HG03103 (cell line): Measurements from ENCODE around the gene ZMAT2.
"Not testable (repeated sequence)": the region's sequence is repeated elsewhere in the genome, so short reads cannot be mapped to it uniquely, and the experiment has no call there.

Experiments used
- ATAC-seq: cut with Tn5 transposase; IDR thresholded peaks from one replicate; pipeline ENCODE4 v1.9.1; 2021; ENCODE audit warnings: low read depth; ENCODE audit not compliant: unreplicated experiment

ZMAT2 gene, protein sequence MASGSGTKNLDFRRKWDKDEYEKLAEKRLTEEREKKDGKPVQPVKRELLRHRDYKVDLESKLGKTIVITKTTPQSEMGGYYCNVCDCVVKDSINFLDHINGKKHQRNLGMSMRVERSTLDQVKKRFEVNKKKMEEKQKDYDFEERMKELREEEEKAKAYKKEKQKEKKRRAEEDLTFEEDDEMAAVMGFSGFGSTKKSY

DNA sequence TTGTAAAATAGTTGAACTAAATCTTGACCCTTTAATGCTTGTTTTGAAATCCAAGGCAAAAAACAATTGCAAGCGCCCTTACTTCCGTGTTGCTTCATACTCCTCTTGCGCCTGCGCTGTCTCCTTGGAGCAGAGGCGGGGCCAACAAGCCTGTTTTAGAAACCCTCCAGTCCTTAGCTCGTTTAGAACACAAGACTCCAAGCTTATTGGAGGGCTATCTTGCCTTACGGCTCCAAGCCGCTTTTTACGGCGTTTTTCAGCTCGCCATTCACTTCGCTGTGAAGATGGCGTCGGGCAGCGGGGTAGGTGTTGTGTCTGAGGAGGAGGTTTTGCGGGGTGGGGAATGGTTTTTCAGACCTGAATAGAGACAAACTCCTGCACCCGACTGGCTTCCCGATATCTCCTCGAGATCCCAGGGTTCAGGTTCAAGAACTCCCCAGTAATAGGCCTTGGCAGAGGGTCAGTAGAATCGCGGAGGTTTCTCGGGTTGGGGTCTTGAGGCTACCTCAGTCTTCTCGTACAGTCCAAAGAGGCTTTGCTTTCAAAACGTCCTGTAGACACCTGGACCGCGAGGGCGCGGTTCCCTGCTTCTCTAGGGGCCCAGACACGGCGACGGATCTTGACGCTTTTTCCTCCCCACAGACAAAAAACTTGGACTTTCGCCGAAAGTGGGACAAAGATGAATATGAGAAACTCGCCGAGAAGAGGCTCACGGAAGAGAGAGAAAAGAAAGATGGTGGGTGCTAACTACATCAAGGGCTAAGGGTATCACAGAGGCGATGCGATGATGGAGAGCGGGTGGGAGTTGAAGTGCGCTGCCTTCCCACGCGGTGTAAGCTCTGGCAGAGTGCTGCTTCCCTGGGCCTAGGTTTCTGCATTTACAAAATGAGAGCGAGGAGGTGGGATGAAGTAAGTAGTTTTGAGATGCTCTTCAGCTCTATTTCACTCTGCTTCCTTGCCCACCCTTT lies at the start of gene ZMAT2:
Gene ZMAT2 (plus strand): TSS at position 271 of the 968 bp plus-strand sequence. CDS start 14 bp downstream, at position 285.
- ATAC-seq: peak; percentile 99

DNA sequence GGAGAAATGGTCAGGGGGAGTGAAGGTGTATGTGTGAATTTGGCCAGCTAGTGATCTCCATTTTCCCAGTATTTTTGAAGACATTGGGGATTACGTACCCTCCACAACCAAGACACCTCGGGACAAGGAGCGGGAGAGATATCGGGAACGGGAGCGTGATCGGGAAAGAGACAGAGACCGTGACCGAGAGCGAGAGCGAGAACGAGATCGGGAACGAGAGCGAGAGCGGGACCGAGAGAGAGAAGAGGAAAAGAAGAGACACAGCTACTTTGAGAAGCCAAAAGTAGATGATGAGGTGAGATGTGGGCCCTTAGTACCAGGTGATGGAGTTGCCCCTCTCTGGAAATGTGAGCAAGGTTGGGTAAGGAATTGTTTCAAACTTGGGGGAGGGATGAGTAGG lies 41.4 kb upstream of the ZMAT2 start:
- no peak for ATAC-seq

DNA sequence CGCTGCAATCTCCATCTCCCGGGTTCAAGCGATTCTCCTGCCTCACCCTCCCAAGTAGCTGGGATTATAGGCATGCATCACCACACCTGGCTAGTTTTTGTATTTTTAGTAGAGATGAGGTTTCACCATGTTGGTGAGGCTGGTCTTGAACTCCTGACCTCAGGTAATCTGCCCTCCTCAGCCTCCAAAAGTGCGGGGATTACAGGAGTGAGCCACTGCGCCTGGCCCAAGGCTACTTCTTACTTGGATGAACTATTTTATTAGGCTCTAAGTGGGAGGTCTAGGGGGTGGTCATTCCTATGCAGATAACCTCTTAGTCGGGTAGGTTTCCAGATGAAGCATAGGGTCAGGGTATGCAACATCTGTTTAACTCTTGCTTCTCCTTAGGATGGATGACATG lies 39.9 kb upstream of the ZMAT2 start:
- not testable (repeated sequence) for ATAC-seq

DNA sequence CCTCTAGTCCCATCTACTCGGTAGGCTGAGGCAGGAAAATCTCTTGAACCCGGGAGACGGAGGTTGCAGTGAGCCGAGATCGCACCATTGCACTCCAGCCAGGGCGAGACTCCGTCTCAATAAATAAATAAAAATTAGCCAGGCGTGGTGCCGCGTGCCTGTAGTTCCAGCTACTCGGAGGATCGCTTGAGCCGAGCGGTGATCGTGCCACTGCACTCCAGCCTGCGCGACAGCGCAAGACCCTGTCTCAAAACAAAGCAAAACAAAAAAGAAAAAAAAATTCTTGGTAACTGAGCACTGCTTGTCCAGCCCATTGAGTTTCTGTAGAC lies 36.3 kb upstream of the ZMAT2 start:
- no peak for ATAC-seq

DNA sequence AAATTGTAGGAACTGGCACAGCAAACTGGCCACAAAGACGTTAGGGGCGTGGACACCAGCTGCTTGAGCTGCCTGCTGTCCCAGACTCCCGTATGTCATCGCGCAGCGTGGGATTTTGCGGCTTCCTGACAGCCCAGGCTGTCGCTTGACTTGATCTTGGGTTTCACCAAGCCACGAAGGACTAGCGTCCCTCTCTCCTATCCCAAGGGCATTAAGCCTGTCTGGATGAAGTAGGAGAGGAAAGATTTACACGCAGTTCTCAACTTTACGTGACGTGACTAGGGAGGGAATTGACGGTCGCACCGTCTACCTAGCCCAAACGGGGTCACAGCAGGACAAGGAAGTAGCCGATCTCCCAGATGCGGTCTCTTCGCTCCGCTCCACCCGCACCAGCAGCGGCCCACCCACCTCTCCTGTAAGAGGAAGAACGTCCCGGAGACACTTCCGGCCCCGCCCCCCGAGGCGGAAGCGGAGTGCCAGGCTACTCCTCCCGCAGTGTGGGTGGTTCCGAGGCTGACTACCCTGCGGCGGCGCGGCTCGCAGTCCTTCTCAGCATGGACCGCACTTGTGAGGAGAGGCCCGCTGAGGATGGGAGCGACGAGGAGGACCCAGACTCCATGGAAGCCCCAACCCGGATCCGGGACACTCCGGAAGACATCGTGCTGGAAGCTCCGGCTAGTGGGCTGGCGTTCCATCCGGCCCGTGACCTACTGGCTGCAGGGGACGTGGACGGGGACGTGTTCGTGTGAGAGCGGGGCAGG lies 35.7 kb upstream of the ZMAT2 start, which contains the start of gene WDR55:
Gene WDR55 (plus strand): TSS at position 546 of the 761 bp plus-strand sequence. CDS start 9 bp downstream, at position 555.
- ATAC-seq: peak; percentile 98

DNA sequence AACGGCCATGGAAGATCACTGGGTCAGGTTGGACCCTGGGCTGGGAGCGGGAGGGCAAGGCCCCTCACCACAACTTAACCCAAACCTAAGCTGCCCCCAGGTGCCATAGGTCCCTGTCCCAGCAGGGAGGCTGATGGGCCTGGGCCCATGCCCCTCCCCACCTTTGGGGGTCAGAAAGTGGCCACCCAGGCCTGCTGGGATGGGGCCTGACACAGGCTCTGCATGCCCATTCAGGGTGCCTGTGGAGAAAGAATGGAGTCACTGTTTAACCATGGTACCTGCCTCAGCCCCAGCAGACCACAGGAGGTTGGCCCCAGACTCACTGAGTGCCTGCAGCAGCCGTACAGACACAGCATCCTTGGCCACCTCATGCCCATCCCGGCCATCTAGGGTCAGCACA lies 29.2 kb upstream of the ZMAT2 start:
- not testable (repeated sequence) for ATAC-seq

DNA sequence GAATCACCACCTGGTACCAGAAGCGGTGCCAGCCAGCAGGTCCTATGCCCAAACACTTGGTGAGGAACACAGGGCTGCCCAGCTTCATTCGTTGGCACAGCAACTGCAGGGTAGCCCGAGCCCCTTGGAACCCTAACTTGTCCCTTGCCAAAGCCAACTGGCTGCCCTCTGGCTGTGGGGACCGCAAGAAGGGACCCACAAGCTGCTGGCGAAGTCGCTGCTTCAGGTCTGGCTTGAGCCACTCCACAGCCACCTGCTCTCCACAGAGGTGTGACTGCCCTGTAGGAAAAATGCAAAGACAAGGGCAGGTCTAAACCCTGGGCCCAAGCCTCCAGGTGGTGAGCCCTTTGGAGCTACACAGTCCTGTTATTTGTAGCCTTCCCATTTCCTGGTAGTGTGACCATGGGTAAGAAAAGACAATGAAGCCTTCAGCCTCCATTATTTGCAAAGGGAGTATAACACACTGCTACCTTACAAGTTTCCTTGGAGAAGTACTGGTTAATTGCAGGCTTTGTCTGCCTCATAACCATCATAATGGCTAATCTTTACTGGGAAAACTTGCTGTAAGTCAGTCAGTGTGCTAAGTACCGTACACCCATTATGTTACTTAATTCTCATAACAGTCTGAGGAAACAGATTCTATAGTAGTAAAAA lies 28.6 kb upstream of the ZMAT2 start:
- ATAC-seq: no peak

DNA sequence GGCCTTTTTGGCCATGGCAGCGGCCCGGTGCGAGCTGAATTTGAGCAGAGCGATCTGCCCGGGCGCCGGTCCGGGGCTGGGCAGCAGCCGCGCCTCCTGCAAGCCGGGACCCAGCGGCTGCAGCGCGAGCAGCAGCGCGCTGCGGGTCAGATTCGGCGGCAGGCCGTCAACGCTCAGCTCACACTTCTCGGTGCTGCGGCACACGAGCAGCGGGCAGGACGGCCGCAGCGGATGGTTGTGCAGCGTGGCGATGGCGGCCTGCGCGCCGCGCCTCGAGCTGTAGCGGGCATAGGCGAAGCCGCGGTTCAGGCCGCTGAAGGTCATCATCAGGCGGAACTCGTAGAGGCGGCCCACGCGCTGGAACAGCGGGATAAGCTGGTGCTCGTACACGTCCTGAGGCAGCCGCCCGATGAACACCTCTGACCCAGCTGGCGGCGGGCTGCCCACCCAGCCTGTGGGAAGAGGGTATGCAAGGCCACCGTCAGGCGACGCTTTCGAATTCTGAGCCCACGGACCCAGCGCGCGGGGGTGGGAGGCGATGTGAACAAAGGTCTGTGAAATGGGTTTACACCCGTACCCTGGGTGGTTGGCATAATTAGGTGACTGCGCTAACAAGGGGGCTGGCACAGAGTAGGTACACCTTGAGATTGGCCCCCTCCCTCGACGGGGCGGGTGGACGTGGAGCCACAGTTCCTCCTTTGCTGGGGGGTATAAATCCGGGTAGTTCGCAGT lies 27.6 kb upstream of the ZMAT2 start:
- ATAC-seq: no peak

DNA sequence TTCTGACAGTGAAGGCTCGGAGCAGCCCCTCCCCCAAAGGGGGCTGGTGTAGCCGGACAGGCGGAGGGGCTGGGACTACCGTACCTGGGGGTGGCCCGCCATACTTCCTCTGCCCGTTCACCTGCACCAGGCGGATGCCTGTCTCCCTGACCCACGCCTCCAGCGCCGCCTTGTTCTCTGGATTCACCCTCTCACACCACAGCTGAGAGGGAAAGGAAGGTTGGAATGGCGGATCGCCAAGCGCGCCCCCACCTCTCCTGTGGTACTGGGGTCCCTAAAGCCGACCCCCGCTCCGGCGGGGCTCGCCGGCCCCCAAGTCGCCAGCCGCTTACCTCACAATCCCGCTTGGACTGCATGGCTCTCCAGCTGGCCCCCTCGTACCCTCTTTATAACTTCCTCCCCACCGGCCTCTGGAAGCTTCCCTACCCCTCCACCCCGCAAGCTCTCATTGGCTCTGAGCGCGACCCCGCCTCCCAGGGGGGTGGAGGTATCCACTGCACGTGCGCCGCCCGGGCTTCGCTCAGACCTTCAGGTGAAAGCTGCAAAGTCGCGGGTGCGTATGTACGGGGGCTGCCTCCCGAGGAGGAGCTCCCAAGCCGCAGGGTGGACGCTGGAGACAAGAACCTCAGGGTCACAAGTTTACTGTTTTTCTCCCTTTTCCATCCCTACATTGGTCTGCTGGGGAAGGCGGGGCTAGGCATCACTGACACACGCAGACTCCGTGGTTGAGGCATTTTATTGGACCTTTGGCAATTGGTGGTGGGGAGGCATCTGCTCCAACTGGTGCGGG lies 26.9 kb upstream of the ZMAT2 start, which contains the start of gene DND1:
Gene DND1 (minus strand): TSS at position 390 of the 790 bp plus-strand sequence. CDS start 34 bp downstream, at position 356.
- no peak for ATAC-seq

DNA sequence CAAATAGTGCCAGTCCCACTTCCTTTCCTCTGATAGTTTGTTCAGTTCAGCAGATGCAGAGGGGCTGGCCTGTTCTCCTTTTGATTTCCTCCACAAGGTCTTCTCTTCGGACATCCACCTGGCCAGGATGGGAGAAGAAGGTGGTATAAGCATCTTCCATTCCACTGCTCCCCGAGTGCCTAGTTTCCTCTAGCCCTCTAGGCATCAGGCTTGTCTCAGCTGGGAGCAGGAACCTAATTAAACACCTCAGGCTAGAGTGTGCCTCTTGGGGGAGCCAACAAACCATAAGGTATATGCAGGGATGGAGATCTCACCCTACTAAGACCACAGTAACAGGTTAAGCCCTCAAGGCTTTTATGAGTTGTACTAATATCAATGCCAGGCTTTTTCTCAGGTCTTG lies 26.0 kb upstream of the ZMAT2 start:
- ATAC-seq: no peak

DNA sequence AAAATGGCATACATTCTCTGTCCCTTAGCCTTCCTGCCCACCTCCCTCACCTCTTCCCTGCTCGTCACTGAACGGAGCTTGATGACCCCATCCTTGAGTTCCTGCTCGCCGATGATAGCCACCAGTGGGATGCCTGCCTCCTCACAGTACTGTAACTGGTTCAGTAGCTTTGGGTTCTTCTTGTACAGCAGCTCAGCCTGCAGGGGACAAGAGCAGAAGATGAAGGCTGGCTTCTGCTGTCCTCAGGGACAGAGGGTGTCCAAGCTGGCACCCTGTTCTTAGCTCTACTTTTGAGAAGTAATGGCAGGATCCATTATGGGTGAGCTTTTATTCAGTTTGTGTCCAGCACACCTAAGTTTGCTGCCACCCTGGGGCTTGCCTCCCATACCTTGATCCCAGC lies 25.6 kb upstream of the ZMAT2 start:
- ATAC-seq: no peak

DNA sequence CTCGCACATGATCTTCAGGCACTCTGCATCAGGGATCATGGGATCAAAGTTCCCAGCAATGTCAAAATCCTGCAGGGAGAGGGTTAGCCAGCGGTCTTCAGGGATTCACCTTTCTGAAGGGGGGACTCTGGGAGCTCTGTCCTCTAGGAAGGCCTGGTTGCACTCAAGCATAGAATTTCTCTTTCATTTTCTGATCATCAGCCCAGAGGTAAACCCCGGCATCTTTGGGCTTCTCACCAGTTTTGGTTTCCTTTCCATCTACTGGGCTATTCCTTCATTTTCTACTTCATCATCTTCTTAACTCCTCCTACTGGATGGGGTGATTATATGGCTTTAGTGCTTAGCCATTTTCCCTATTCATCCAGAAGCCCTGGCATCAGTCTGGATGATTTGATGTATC lies 22.3 kb upstream of the ZMAT2 start:
- ATAC-seq: no peak

DNA sequence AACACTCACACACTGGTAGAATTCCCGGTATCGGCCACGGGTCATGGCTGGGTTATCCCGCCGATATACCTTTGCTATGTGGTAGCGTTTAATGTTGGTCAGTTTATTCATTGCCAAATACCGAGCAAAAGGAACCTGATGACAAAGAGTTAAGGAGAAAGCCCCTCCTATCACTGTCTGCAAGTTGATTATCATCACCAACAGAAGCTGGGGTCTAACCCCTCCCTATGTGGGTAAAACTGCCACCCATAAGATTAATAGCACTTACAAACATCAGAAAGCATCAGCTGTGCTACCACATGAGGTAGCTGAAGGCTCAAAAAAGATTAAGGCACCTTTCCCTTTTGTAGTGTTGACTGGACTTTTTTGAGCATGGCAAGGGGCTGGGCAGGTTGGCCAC lies 21.3 kb upstream of the ZMAT2 start:
- no peak for ATAC-seq

DNA sequence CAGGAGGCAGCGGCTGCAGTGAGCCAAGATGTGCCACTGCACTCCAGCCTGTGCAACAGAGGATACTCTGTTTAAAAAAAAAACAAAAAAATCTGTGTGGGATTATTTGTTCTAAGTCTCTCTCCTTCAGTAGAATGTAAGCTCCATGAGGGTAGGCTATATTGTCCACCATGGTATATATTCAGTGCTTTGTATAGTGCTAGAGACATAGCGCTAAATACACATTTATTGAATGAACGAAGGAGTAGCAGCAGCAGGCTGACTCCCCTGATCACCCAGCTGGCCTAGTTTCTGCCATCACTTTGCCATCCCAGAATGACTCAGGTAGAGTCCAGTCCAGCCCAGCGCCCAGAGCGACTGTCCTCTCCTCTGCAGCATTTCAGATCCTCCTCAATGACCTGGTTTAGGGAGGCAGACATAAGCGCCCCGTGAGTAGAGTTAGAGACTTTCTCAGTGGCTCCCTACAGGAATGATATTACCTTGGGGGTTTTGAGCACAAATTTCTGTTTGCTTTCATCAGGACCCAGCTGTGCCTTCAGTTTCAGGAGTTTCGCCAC lies 9.8 kb upstream of the ZMAT2 start:
- no peak for ATAC-seq

DNA sequence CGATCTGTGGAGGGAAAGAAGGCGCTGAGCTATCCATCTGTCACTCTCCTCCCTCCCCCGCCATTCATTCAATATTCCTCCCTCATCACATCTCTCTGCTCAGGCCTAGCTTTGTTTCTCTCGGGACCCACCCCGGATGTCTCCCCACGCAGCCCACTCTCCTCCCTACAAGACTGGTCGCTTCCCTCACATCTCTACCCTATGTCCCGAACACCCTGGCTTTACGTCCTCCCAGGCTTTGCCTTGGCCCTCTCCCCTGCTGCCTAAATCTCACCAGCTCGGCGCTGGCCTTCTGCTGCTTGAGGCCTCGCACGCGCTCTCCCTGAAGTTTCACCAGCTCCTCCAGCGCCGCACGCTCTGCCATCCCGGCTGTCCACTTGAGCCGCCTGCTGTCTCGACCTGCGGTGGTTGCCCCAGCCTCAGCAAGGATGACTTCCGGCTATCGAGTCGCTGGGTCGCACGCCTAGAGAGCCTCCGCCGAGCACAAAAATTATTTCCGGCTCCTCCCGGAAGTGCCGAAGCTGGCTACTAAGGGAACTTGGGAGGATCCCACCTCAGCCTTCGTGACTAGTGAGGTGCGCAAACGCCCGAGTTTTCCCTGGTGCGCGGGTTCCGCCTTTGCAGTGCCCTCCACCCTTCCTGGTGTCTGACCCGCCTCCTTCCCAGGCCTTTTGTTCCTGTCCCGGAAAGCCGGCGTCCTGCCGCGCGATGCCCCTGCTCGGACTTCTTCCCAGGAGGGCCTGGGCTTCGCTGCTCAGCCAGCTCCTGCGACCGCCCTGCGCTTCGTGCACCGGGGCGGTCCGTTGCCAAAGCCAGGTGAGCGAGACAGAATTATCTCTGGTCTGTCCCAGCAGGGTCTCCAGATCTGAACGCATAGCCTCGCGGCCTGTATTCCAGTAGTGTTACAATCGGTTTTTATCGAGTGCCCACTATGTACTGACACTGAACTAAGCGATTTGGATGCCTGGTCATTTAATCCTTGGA lies 9.0 kb upstream of the ZMAT2 start, which contains the start of the genes HARS1 and HARS2:
Gene HARS1 (minus strand): TSS at position 430 of the 984 bp plus-strand sequence. CDS start 66 bp downstream, at position 364.
Gene HARS2 (plus strand): TSS at position 515 of the 984 bp plus-strand sequence. CDS start 194 bp downstream, at position 709.
- peak; percentile 96 for ATAC-seq

DNA sequence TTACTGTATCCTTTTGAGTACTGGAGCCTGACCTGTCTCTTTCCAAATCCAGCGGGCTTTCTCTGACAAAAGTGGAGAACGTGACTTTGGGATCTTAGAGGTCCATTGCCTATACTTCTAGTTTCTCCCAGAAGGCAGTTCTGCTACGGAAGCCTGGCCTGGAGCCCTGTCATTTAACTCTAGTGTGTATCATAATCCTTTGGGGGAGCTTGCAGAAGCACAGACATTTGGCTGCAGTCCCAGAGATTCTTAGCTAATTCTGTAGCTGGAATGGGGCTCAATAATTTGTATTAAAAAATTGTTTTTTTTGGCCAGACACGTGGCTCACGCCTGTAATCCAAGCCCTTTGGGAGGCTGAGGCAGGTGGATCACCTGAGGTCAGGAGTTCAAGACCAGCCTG lies 6.0 kb upstream of the ZMAT2 start:
- no peak for ATAC-seq

DNA sequence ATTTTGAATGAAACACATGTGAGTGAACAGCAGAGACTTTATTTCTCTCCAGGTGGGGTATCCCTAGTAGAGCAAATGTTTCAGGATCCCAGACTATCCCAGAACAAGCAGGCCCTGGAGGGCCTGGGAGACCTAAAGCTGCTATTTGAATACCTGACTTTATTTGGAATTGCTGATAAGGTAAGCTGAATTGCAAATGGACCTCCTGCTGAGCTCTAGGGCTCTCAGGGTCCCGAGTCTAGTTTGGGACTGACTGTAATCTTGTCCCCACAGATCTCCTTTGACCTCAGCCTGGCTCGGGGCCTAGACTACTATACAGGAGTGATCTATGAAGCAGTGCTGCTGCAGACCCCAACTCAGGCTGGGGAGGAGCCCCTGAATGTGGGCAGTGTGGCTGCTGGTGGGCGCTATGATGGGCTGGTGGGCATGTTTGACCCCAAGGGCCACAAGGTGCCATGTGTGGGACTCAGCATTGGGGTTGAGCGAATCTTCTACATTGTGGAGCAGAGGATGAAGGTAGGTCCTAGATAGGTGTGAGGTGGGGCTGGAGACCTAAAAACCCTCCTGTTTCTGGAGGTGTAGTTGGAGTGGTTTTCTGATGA lies 3.3 kb upstream of the ZMAT2 start:
- ATAC-seq: no peak
